OCI-LY3 (cell line): Measurements from ENCODE around the gene MED29.

Source experiments
- EZH2phosphoT487 ChIP-seq: fragments of 200-600 bp; shearing (Covaris generic); IDR thresholded peaks from 2 replicates; pipeline ENCODE4 v1.6.1; 2018; ENCODE audit warnings: antibody characterized with exemption, mixed run types, low read depth
- TF ChIP-seq, protein P1 (sequence below): fragments of 200-600, 300-600 bp; sonication (generic); IDR thresholded peaks from 2 replicates; pipeline ENCODE4 v1.5.1; 2014; ENCODE audit warnings: antibody characterized with exemption, low read length, low read depth

DNA sequence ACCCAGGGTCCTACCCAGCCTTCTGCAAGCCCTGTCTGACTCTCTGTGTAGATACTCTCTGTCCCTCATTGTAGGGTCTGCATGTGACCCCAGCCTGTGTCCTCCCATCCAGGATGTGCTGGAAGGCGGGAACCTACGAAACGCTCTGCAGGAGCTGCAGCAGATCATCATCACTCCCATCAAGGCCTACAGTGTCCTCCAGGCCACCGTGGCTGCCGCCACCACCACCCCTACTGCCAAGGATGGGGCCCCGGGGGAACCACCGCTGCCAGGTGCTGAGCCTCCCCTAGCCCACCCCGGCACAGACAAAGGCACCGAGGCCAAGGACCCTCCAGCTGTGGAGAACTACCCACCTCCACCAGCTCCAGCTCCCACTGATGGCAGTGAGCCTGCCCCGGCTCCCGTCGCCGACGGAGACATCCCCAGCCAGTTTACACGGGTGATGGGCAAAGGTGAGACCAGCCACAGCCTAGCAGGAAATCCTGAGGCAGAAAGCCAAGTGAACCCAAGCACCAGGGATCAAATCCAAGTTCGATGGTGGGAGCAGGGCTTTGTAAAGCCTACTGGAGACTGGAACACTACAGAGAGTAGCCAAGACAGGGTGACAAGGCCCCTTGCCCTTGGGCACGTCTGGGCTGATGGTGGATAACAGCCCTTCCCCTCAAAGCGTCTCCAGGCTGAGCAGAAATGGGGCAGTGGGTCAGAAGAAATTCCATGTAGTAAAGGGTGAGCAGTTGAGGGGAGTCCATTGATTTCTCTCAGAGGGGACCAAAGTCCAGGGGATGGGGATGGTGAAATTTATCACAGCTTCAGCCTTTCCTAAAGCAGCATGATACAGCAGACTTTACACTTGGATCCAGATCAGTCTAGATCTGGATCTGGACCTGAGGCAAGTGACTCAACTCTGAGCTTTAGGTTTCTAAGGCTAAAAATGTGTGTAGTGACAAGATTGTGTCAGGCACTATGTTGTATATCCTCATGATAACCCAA lies 13.5 kb upstream of the MED29 start:
- TF ChIP-seq, protein P1, sequence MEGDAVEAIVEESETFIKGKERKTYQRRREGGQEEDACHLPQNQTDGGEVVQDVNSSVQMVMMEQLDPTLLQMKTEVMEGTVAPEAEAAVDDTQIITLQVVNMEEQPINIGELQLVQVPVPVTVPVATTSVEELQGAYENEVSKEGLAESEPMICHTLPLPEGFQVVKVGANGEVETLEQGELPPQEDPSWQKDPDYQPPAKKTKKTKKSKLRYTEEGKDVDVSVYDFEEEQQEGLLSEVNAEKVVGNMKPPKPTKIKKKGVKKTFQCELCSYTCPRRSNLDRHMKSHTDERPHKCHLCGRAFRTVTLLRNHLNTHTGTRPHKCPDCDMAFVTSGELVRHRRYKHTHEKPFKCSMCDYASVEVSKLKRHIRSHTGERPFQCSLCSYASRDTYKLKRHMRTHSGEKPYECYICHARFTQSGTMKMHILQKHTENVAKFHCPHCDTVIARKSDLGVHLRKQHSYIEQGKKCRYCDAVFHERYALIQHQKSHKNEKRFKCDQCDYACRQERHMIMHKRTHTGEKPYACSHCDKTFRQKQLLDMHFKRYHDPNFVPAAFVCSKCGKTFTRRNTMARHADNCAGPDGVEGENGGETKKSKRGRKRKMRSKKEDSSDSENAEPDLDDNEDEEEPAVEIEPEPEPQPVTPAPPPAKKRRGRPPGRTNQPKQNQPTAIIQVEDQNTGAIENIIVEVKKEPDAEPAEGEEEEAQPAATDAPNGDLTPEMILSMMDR: no peak
- no peak for TF ChIP-seq EZH2phosphoT487
